Spleen (tissue), 7 donors: ENCODE data around the gene CCNY.

Experiments used
- CTCF ChIP-seq, 11 experiments: fragments of 200-600 bp in 7 of 11; fragments of 450-650 bp in 4 of 11; sonication (generic) in 4 of 11; IDR thresholded peaks in 8 of 11; conservative IDR thresholded peaks in 3 of 11; 1 replicate in 7 of 11; 2 replicates in 4 of 11; pipeline versions ENCODE4 v1.4.0 to v1.8.0; 2016 to 2021; ENCODE audit warnings: antibody characterized with exemption in 11 of 11, inconsistent platforms in 4 of 11, mild to moderate bottlenecking in 1 of 11
- POLR2A ChIP-seq, 3 donors: fragments of 450-650 bp; IDR thresholded peaks; one replicate each; pipeline ENCODE4 v1.5.1; 2017; ENCODE audit warnings: antibody characterized with exemption in 3 of 3, mild to moderate bottlenecking in 1 of 3
- donor health status: DM: no; HTN: no; CAD: no; lungs with moderate emphysema.
- donor health status: DM: no; HTN: no; CAD: no.
- donor health status: DM: no; HTN: no; CAD: no.

- TF ChIP-seq CTCF (IDR thresholded peaks at IDR 0.05 in 8 of 11, conservative IDR thresholded peaks at IDR 0.05 in 3 of 11) (no peak), POLR2A (IDR thresholded peaks at IDR 0.05) (no peak)
Measured at GRCh38 chr10:35569111-35569707, 232.9 kb downstream of the CCNY start.
